K562 (cell line): ENCODE measurements around the gene MINDY3.

Source experiments
- HDAC6 ChIP-seq: IDR thresholded peaks from 2 replicates; pipeline ENCODE4 v1.6.1; 2012; ENCODE audit warnings: low read depth, mild to moderate bottlenecking, control low read depth, inconsistent platforms, low read length, moderate library complexity
- TF ChIP-seq, protein P1 (sequence below): sonication (generic); IDR thresholded peaks from 2 replicates; pipeline ENCODE4 v1.6.1; 2016
- TF ChIP-seq, protein P2 (sequence below), 2 experiments: fragments of 450-650 bp in 1 of 2; sonication (generic) in 1 of 2; formaldehyde crosslinking in 1 of 2; IDR thresholded peaks in 1 of 2; conservative IDR thresholded peaks in 1 of 2; 2 replicates each; pipeline versions ENCODE4 v1.6.1 to v1.8.1; 2016 to 2023; ENCODE audit warnings: mild to moderate bottlenecking in 2 of 2, moderate library complexity in 2 of 2, inconsistent platforms in 1 of 2, missing genetic modification reagents in 1 of 2

DNA sequence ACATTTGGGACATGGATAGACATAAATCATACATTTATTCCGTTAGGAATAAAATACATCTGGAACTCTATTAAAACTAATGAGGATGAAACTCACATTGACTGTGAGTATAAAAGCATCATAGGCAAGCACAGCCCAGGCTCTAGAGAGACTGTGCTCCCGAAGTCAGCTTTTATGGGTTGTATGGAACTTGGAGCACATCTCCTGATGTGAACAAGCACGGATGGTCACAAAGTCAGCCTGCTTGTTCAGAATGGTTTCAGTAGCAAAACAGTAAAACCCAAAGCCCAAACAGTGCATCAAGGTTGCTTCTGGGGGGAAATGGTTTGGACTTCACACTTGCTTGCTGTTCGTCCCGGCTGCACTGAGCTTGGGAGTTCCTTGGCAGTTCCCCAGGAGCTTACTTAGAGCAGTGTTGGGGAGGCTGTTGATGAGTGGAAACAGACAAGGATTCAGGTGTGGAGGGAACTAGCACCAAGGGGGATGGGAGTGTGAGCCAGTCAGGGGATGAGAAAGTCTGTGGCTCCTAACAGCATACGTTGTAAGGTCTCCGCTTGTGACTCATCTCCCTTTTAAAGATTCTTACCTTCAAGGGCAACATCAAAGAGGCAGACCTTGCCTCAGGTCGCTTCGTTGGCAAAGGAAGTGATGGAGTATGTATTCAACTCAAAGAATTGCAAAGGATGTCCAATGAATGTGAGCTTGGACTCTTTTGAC lies 120.9 kb downstream of the MINDY3 start:
- TF ChIP-seq, protein P1, sequence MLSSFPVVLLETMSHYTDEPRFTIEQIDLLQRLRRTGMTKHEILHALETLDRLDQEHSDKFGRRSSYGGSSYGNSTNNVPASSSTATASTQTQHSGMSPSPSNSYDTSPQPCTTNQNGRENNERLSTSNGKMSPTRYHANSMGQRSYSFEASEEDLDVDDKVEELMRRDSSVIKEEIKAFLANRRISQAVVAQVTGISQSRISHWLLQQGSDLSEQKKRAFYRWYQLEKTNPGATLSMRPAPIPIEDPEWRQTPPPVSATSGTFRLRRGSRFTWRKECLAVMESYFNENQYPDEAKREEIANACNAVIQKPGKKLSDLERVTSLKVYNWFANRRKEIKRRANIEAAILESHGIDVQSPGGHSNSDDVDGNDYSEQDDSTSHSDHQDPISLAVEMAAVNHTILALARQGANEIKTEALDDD: no peak
- TF ChIP-seq HDAC6: no peak
- TF ChIP-seq, protein P2, sequence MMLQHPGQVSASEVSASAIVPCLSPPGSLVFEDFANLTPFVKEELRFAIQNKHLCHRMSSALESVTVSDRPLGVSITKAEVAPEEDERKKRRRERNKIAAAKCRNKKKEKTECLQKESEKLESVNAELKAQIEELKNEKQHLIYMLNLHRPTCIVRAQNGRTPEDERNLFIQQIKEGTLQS (IDR thresholded peaks at IDR 0.05): no peak
- TF ChIP-seq, protein P2 (CRISPR knock-in tag; conservative IDR thresholded peaks at IDR 0.05): no peak
